Muscle layer of colon (tissue), 2 donors: ENCODE results near the gene PTGR3.

ENCODE experiments used
- H3K27ac ChIP-seq: one replicate; pipeline ENCODE4 v1.7.0; 2013; ENCODE audit warnings: low read depth, mild to moderate bottlenecking, low read length, moderate library complexity
- H3K27me3 ChIP-seq, 2 donors: one replicate each; pipeline ENCODE4 v1.7.0; 2013; ENCODE audit warnings: low read length in 2 of 2, mild to moderate bottlenecking in 2 of 2; ENCODE audit not compliant: insufficient read depth in 2 of 2, control insufficient read depth in 1 of 2
- H3K36me3 ChIP-seq: one replicate; pipeline ENCODE4 v1.7.0; 2013; ENCODE audit warnings: mild to moderate bottlenecking, low read length; ENCODE audit not compliant: insufficient read depth
- H3K4me1 ChIP-seq: one replicate; pipeline ENCODE4 v1.7.0; 2013; ENCODE audit warnings: mild to moderate bottlenecking, low read length; ENCODE audit not compliant: insufficient read depth
- H3K4me3 ChIP-seq, 2 donors: one replicate each; pipeline ENCODE4 v1.7.0; 2013; ENCODE audit warnings: low read length in 2 of 2, low read depth in 1 of 2, mild to moderate bottlenecking in 1 of 2, moderate library complexity in 1 of 2
- H3K9ac ChIP-seq: one replicate; pipeline ENCODE4 v1.7.0; 2013; ENCODE audit warnings: low read length
- H3K9me3 ChIP-seq: one replicate; pipeline ENCODE4 v1.7.0; 2013; ENCODE audit warnings: mild to moderate bottlenecking, low read length
- donor health status: abdominal sarcoma.
- donor health status: Adenocarcinoma of cecum.

The PTGR3 gene

DNA sequence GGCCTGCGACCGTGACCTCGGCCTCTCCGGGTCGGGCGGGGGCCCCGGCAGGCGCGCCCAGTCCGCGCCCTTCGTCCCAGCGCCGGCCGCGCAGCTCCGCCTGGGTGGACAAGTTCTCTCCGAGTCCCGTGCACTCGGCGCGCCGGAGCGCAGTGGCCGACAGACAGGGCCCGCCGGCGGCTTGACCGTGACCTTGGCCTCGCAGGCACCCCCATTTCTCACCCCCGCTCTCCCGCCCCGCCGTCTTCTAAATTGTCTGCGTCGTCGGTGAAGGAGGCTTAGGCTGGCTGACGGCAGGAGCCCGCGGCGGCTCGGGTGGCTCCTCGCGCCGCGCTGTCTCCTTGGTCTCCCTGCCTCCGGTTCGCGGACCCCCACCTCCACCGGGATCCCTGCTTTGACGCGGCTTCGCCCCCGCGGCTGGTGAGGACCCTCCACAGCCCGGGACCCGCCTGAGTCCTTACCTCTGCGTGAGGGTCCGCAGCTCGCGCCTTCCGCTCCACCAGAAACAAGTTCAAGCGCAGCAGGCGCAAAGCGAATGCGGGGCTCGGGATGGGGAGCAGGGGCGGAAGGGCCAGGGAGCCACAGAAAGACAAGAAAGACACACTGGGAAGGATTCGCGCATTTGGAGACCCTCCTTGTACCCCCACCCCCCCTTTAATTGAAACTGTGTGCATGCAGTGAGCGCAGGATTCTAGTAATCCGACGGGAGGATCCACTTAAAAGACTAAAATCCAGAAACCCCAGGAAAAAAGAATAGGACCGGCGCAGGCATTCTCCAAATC is 4.0 kb downstream of the PTGR3 start:
- peak overlapping the region; percentile 88 for H3K9ac ChIP-seq
- peak overlapping the region; percentile 99 for H3K27ac ChIP-seq
- H3K4me1 ChIP-seq = peaks cover 25% of the 10 kb centered on the region
- H3K27me3 ChIP-seq = no peaks in the 10 kb centered on the region
- no peaks in the 10 kb centered on the region for H3K9me3 ChIP-seq
- H3K36me3 ChIP-seq = peaks cover 20% of the 10 kb centered on the region
- peak overlapping the region; percentile 72 to 83 for H3K4me3 ChIP-seq

DNA sequence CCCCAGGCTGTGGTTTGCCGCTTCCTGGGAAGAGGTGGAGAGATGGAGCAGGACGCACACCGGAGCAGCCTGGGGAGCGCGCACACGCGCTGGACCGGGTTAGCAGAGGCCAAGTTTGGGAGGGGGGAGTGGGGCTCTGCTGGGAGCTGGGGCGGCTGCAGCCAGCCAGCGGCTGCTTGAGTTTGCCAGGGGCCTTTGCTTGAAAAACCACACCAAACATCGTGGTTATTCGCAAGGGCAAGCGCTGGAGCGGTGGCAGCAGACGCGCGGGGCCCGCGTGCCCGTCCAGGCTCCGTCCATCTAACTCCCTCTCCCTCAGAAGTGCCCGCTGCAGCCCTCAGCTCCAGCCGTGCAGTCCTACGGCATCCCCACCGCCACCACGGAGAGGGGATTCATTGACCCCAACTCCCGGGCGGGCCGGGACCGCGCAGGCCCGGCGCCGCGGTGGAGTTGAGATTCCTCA is 4.6 kb downstream of the PTGR3 start:
- Histone ChIP-seq H3K9ac (peak overlapping the region; percentile 88), H3K4me3 (peak overlapping the region; percentile 72 to 83), H3K4me1 (peaks cover 31% of the 10 kb centered on the region), H3K36me3 (peaks cover 21% of the 10 kb centered on the region), H3K9me3 (no peaks in the 10 kb centered on the region), H3K27me3 (no peaks in the 10 kb centered on the region), H3K27ac (peak overlapping the region; percentile 99)

DNA sequence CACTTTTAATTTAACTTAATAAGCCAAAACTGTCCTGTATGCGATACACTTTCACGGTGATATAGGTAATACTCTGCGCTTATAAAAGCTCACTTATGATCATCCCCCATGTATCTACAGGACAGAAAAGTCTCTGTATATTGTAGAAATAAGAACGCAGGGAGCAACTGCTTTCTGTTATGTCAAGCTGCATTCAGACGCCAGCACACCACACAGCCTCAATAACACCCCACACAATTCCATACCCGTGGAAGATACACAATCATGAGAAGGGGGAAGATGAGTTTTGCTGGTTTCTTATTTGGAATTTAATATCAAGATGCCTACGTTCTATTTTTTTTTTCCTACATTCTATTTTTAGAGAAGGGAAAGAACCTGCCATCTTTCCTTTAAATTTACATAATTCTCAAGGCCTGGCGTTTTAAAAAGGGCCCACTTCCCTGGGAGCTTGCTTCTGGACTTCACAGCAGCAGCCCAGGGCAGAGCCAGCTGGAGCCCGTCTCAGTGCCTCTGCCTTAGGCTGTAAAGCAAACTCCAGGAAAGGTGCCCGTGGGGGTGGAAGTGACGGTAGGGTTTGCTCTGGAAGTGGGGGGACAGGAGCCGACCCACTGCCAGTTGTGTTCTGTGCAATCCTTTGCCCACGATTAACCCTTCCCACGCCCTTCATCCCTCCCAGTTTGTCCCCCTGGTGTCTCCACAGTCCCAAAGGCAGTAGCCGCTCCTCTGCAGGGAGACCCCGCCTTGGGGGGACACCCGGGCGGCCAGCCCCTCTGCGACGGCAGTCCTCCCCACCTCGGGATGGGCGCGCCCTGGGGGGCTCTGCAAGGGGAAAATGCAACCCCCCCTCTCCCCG is 5.3 kb downstream of the PTGR3 start:
- no peaks in the 10 kb centered on the region for H3K9me3 ChIP-seq
- peak overlapping the region; percentile 88 for H3K9ac ChIP-seq
- peaks cover 21% of the 10 kb centered on the region for H3K36me3 ChIP-seq
- peak overlapping the region; percentile 72 to 83 for H3K4me3 ChIP-seq
- H3K27ac ChIP-seq = peak overlapping the region; percentile 99
- H3K27me3 ChIP-seq = no peaks in the 10 kb centered on the region
- H3K4me1 ChIP-seq = peaks cover 35% of the 10 kb centered on the region

DNA sequence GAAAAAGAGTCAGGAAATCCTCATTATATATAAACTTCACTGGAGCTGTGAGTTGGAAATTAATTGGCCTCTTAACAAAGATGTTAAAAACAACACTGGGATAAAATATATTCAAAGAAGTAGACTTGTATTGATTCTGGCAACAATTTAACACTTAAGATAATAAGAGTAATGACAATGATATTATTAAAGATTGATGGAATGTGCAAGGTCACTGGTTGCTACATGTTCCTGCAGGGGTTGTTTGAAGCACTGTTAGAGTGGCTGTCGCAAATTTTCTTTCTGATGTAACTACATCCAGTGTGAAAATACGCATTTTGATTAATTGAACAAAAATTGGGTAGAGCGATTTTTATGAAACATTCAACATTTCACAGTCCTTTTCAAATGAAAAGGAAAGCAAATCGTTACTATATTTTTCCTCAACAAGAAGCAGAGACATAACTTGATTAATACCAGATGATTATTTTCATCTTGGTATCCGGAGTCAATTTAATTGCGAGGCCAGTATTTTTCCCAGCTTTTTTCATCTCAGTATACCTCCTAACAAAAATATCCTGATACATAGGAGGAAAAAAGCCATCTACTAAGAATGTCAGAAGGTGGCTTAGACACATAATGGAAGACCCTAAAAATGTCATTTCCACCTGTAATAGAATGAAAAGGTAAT is 6.1 kb downstream of the PTGR3 start:
- Histone ChIP-seq H3K36me3 (peaks cover 21% of the 10 kb centered on the region), H3K4me1 (peaks cover 43% of the 10 kb centered on the region), H3K27ac (peak overlapping the region; percentile 99), H3K27me3 (no peaks in the 10 kb centered on the region), H3K9me3 (no peaks in the 10 kb centered on the region), H3K4me3 (peak overlapping the region in 1 of 2 donors; percentile 83), H3K9ac (peak overlapping the region; percentile 22)

DNA sequence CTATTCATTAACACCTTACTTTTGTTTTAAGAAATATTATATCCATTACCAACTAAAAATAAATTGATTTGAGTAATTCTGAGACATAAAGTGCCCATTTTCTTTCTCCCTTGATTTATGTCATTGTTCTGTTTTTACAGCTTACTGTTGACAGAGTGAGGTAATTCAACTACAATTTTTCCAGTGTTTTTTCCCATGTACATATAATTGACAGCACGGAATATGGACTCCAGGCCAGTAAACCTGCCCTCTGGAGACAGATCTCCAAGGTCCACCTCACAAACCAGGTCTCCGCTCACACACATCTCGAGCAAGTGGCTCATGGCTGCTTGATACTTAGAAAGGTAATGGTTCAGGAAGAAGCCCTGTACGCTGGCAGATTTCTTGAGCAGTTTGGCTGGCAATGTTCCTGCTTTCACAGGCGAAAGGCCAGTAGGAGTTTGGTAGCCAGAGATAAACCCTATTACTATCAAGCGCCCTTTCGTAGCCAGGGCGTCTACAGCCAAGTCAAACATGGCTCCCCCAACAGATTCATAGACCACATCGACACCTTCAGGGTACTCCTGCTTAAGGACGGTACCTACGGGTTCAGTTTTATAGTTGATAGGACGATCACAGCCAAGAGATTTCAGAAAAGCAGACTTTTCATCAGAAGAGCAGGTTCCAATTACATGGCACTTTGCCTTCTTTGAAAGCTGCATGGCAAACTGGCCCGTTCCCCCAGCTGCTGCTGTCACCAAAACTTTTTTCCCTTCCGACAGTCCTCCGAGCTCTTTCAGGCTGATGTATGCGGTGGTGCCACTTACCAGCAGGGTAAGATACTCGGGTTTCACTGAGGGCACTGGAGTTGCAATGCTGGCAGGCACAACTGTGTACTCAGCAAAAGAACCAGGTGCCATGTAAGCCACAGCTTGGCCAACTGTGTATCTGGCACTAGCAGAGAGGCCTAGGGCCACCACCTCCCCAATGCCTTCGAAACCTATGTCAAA is 7.4 kb downstream of the PTGR3 start:
- Histone ChIP-seq H3K27me3 (no peaks in the 10 kb centered on the region), H3K4me3 (peak overlapping the region in 1 of 2 donors; percentile 0), H3K36me3 (peaks cover 22% of the 10 kb centered on the region), H3K9me3 (no peaks in the 10 kb centered on the region), H3K27ac (peak overlapping the region; percentile 80), H3K4me1 (peaks cover 48% of the 10 kb centered on the region), H3K9ac (peak overlapping the region; percentile 22)

DNA sequence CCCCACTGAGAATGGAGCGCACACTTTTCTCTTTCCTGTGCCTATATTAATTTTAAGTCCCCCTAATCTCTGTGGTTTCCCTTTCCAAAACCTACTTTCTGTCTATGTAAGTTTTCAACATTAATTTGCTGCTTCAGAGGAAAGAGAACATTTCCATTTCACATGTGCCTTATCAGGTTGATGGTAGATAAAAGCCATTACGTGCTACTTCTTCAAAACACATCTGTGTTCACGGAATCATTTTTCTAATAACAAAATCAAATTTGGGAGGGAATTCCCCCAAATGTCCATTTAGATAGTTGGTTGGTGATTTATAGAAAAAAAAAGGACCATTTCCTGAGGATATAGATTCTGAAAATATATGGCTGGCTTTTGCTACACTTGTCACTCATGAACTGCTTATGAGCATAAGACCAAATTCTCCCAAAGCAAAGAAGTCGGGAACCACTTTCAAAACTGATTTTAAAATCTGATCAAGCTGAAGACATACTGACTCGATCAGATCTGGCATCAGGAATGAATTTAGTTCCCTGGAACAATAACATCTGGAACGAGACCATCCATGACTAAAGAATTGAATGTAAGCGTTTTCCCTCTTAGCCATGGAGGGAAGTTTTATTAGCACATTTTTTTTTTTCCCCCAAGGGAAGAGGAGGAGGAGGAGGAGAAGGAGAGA is 8.2 kb downstream of the PTGR3 start:
- Histone ChIP-seq H3K9me3 (no peaks in the 10 kb centered on the region), H3K27ac (peak overlapping the region; percentile 49), H3K4me3 (no peak overlapping the region), H3K9ac (no peak overlapping the region), H3K27me3 (no peaks in the 10 kb centered on the region), H3K4me1 (peaks cover 50% of the 10 kb centered on the region), H3K36me3 (peaks cover 26% of the 10 kb centered on the region)

DNA sequence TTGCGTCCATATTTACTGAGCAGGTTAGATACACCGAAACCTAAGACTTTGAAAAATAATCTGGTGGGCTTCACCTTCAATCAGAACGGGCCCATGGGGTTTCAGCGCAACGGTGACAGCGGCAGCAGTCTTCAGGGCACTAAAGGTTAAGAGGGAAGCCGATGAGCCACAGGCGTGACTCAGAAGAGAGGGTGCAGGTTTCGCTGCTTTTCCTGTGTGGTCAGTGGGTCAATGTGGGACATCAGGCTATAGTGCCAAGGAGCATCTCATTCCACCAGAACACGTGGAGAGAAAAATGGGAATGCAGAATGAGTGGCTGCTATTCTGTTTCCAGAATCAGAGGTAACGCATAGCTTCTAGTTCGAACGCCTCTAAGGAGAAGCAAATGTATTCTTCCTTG is 8.9 kb downstream of the PTGR3 start:
- no peak overlapping the region for H3K4me3 ChIP-seq
- H3K9ac ChIP-seq = no peak overlapping the region
- peak overlapping the region; percentile 26 for H3K27ac ChIP-seq
- H3K9me3 ChIP-seq = no peaks in the 10 kb centered on the region
- H3K36me3 ChIP-seq = peaks cover 28% of the 10 kb centered on the region
- H3K4me1 ChIP-seq = peaks cover 50% of the 10 kb centered on the region
- H3K27me3 ChIP-seq = no peaks in the 10 kb centered on the region

DNA sequence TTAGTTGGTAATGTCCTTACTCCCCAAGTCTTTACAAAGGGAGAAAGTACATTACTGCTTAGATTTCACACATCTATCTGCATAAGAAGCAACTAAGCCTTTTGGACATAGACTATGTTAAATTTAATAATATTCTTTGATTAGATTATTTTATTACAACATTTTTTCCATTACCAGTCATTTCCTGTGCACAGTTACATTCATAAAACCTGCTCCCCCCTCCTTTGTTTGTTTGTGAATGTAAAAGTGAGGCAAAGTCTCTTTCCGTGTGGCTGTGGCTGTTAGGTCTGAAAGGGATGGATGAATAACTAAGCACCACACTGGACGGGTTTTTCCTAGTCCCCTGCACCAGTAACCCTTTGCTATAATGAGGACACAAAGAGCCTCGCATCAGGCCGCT is 9.6 kb downstream of the PTGR3 start:
- H3K27ac ChIP-seq = peak overlapping the region; percentile 43
- H3K9ac ChIP-seq = no peak overlapping the region
- H3K4me3 ChIP-seq = no peak overlapping the region
- peaks cover 28% of the 10 kb centered on the region for H3K36me3 ChIP-seq
- H3K27me3 ChIP-seq = no peaks in the 10 kb centered on the region
- H3K4me1 ChIP-seq = peaks cover 50% of the 10 kb centered on the region
- H3K9me3 ChIP-seq = no peaks in the 10 kb centered on the region

DNA sequence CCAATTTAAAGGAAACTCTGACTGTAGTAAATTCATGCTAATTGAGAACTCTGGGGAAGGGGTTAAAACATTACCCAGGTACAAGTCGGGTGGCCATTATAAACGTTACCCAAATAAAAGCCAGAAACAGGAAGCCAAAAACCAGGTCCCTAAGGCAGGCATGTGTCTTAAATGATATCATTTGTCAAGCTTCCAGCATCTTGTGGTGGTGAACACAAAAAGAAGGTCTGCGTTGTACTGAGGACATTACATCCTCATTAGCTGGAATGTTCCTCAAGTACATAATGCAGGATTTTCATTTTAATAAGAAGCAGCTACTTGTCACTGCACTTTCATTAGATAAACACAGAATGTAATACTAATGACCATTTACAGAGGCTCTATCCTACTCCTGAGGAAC is 10.9 kb downstream of the PTGR3 start:
- Histone ChIP-seq H3K9me3 (no peaks in the 10 kb centered on the region), H3K4me3 (peak overlapping the region in 1 of 2 donors; percentile 13), H3K36me3 (peaks cover 28% of the 10 kb centered on the region), H3K27ac (no peak overlapping the region), H3K27me3 (no peaks in the 10 kb centered on the region), H3K4me1 (peaks cover 51% of the 10 kb centered on the region), H3K9ac (no peak overlapping the region)

DNA sequence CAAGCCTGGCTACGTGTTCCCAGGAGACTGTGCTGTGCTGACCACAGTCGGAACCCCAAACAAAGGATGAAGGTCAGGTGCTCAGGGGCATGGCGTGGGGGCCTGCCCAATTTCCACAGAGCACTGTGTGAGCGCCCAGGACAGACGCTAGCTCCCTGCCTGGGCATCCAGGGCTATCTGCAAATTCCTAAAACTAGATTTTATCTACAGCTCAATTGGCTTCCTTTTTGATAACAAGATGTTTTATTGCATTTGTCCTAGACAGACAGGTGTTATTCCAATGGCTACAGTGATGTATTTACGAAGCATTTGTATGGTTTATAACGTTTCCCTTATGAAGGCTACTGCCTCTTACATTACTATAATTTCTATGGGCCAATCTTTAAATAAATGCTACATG is 16.0 kb downstream of the PTGR3 start:
- no peaks in the 10 kb centered on the region for H3K27me3 ChIP-seq
- no peak overlapping the region for H3K9ac ChIP-seq
- peaks cover 18% of the 10 kb centered on the region for H3K4me1 ChIP-seq
- H3K27ac ChIP-seq = no peak overlapping the region
- H3K9me3 ChIP-seq = no peaks in the 10 kb centered on the region
- H3K36me3 ChIP-seq = peaks cover 8% of the 10 kb centered on the region
- no peak overlapping the region for H3K4me3 ChIP-seq
